ENCODE measurements around the gene CASP8. TPM values are rescaled to one million over a fixed set of nuclear protein-coding genes. Genes with fewer than 3 reads are reported as not detected.

Gene CASP8
- total and polyA plus RNA-seq, 2 of the 8 experiments (the other 6 are each of a cell fraction or from before 2014, with no cell fraction given) = 2.3 to 3.6 TPM

GRCh38 chr2:201257956-201258665 lies 2.2 kb upstream of the CASP8 start:
- no peak for DNase-seq (ENCODE audit: low read depth in 1 of 2, low spot score in 2 of 2)
- H2AFZ ChIP-seq (ENCODE audit: low read length) = peak overlapping the region; percentile 87
- H3K4me1 ChIP-seq (replicated peaks in 1 of 4; ENCODE audit: control insufficient read depth in 3 of 4, insufficient read depth in 4 of 4, low read length in 3 of 4) = peaks cover 0 to 14% (median 6%) of the 10 kb centered on the region in 4 experiments; a peak in 6 of 7 replicates
- H4K5ac ChIP-seq (ENCODE audit: insufficient read length, low read depth, low read length) = peak overlapping the region; percentile 61
- H3K23ac ChIP-seq (ENCODE audit: insufficient read length) = no peak overlapping the region
- H2BK20ac ChIP-seq (ENCODE audit: low read length) = 0 out of 2 replicates have a peak overlapping the region, but pooled peaks have one; percentile 74
- H2BK120ac ChIP-seq (replicated peaks; ENCODE audit: low read depth, low read length) = no peak overlapping the region
- ChIA-PET CTCF (ENCODE audit: partially characterized antibody) (interaction anchor here (0.6 to 1.6 kb wide), 2 partner anchors 106 to 115 kb away, joined by 3 to 4 read pairs; no protein-coding TSS in a partner anchor), POLR2A (ENCODE audit: partially characterized antibody) (no interaction called here)
- H4K91ac ChIP-seq (replicated peaks; ENCODE audit: insufficient read length, low read length) = peak overlapping the region; percentile 89
- no peak for FAIRE-seq
- H4K8ac ChIP-seq (ENCODE audit: extremely low read depth, insufficient read depth, low read length) = peak overlapping the region; percentile 54; the same call in 1 of the 2 replicates
- H2BK12ac ChIP-seq (ENCODE audit: low read depth, low read length) = peak overlapping the region; percentile 96
- no peak overlapping the region for H3K4ac ChIP-seq (replicated peaks; ENCODE audit: insufficient read length, low read depth, low read length)
- H3K27me3 ChIP-seq (replicated peaks in 1 of 4; ENCODE audit: control insufficient read depth in 3 of 4, extremely low read depth in 1 of 4, insufficient read depth in 3 of 4, low read length in 3 of 4) = peaks cover 0 to 3% (median 0%) of the 10 kb centered on the region in 4 experiments; a peak in 1 of 7 replicates
- no peaks in the 10 kb centered on the region for H3K9me3 ChIP-seq (ENCODE audit: insufficient read depth in 2 of 2, low read depth in 1 of 2, low read length in 1 of 2)
- H3K14ac ChIP-seq (ENCODE audit: insufficient read length) = no peak overlapping the region
- no peak overlapping the region; a peak in 1 of 7 replicates for H3K9ac ChIP-seq (replicated peaks in 1 of 4; ENCODE audit: extremely low read depth in 1 of 4, low read depth in 3 of 4, low read length in 3 of 4)
- no peak overlapping the region for H2AK5ac ChIP-seq (ENCODE audit: low read depth, low read length)
- H2BK5ac ChIP-seq (ENCODE audit: low read depth, low read length) = peak overlapping the region; percentile 80; the same call in 1 of the 2 replicates
- no peaks in the 10 kb centered on the region for H4K20me1 ChIP-seq (replicated peaks in 1 of 2; ENCODE audit: control insufficient read depth in 1 of 2, insufficient read depth in 2 of 2, low read length in 2 of 2)
- H3K18ac ChIP-seq (ENCODE audit: extremely low read depth, low read length) = peak overlapping the region; percentile 56
- H3K79me1 ChIP-seq (ENCODE audit: low read depth, low read length) = no peaks in the 10 kb centered on the region
- peak overlapping the region; percentile 37; the same call in 1 of the 2 replicates for H2BK15ac ChIP-seq (ENCODE audit: low read length)
- peak overlapping the region; percentile 31 to 43 for H3K4me2 ChIP-seq (ENCODE audit: insufficient read depth in 1 of 2, low read depth in 2 of 2, low read length in 2 of 2)
- no peak overlapping the region for H3K27ac ChIP-seq (ENCODE audit: low read depth, low read length)
- peak overlapping the region in 1 of 4 experiments; percentile 37; a peak in 3 of 8 replicates for H3K4me3 ChIP-seq (ENCODE audit: extremely low read depth in 1 of 4, insufficient read depth in 2 of 4, low read depth in 3 of 4, low read length in 4 of 4)
- no peaks in the 10 kb centered on the region for H3K36me3 ChIP-seq (ENCODE audit: control insufficient read depth in 2 of 4, insufficient read depth in 4 of 4, low read length in 3 of 4)
- H3K79me2 ChIP-seq (ENCODE audit: control insufficient read depth in 1 of 2, insufficient read depth in 2 of 2, low read length in 2 of 2) = no peaks in the 10 kb centered on the region
- WGBS, 2 experiments (ENCODE audit: extremely low coverage in 1 of 2, insufficient coverage in 1 of 2, insufficient read length in 1 of 2, insufficient replicate concordance in 2 of 2, low coverage in 1 of 2, low lambda C conversion rate in 2 of 2, missing lambda C conversion rate in 1 of 2) = 50% methylated on average over 10 of the region's 10 CpGs; no CpG with 5 or more reads in 1 of the 2 experiments
- H3K56ac ChIP-seq (replicated peaks; ENCODE audit: insufficient read length, low read depth, low read length) = no peak overlapping the region
- no peaks in the 10 kb centered on the region for H3K23me2 ChIP-seq (ENCODE audit: low read depth, low read length)
- TF ChIP-seq CTCF (IDR thresholded peaks at IDR 0.05; ENCODE audit: control extremely low read depth in 1 of 3, insufficient read depth in 1 of 3, low read depth in 1 of 3, low read length in 3 of 3) (0 out of 4 replicates have a peak, but pooled peaks of 1 of the 3 experiments have one; percentile 7), ASH2L (IDR thresholded peaks at IDR 0.05; ENCODE audit: low read length) (peak; percentile 53), BCL11A (IDR thresholded peaks at IDR 0.05; ENCODE audit: low read depth in 2 of 2, low read length in 2 of 2) (no peak), CREB1 (IDR thresholded peaks at IDR 0.05) (no peak), TAF1 (IDR thresholded peaks at IDR 0.05; ENCODE audit: low read depth, low read length) (0 out of 2 replicates have a peak, but pooled peaks have one; percentile 5), RAD21 (IDR thresholded peaks at IDR 0.05 in 1 of 2, conservative IDR thresholded peaks at IDR 0.05 in 1 of 2; ENCODE audit: low read depth in 2 of 2, low read length in 2 of 2) (peak in 1 of 2 experiments; percentile 7; a peak in 1 of 4 replicates)
- TF ChIP-seq, protein P1, sequence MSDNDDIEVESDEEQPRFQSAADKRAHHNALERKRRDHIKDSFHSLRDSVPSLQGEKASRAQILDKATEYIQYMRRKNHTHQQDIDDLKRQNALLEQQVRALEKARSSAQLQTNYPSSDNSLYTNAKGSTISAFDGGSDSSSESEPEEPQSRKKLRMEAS (IDR thresholded peaks at IDR 0.05) = peak; percentile 94
- TF ChIP-seq, protein P2, sequence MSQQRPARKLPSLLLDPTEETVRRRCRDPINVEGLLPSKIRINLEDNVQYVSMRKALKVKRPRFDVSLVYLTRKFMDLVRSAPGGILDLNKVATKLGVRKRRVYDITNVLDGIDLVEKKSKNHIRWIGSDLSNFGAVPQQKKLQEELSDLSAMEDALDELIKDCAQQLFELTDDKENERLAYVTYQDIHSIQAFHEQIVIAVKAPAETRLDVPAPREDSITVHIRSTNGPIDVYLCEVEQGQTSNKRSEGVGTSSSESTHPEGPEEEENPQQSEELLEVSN (IDR thresholded peaks at IDR 0.05) = peak; percentile 90
